Karpas-422 (cell line): Measurements from ENCODE around the gene CD302. TPM values are rescaled to one million over a fixed set of nuclear protein-coding genes. Genes with fewer than 3 reads are reported as not detected.
"Not testable (repeated sequence)": the region's sequence is repeated elsewhere in the genome, so short reads cannot be mapped to it uniquely, and the experiment has no call there.

Experiments used
- DNase-seq: peaks from one replicate; pipeline ENCODE4 v3.0.0-alpha.2; 2015
- H2AFZ ChIP-seq: fragments of 200-600 bp; sonication (generic); 2 replicates; pipeline ENCODE4 v1.6.1; 2014; ENCODE audit warnings: antibody characterized with exemption, low read length, mixed read lengths
- H3K27ac ChIP-seq: fragments of 200-600 bp; sonication (generic); 2 replicates; pipeline ENCODE4 v1.5.1; 2014; ENCODE audit warnings: mild to moderate bottlenecking, low read length, moderate library complexity
- H3K27me3 ChIP-seq: fragments of 200-600 bp; sonication (generic); 2 replicates; pipeline ENCODE4 v1.6.1; 2014; ENCODE audit warnings: low read length, mixed read lengths
- H3K36me3 ChIP-seq: fragments of 200-600 bp; sonication (generic); 2 replicates; pipeline ENCODE4 v1.6.1; 2014; ENCODE audit warnings: low read length, mixed read lengths; ENCODE audit not compliant: insufficient read depth
- H3K4me1 ChIP-seq: fragments of 200-600 bp; sonication (generic); 2 replicates; pipeline ENCODE4 v1.6.1; 2014; ENCODE audit warnings: mild to moderate bottlenecking, low read length, mixed read lengths
- H3K4me2 ChIP-seq: fragments of 200-600 bp; sonication (generic); 2 replicates; pipeline ENCODE4 v1.6.1; 2014; ENCODE audit warnings: low read length, low read depth, mild to moderate bottlenecking; ENCODE audit not compliant: poor library complexity, severe bottlenecking
- H3K4me3 ChIP-seq: fragments of 200-600 bp; sonication (generic); 2 replicates; pipeline ENCODE4 v1.5.1; 2014; ENCODE audit warnings: mild to moderate bottlenecking, antibody characterized with exemption, low read length, mixed read lengths
- H3K79me2 ChIP-seq: fragments of 200-600 bp; sonication (generic); 2 replicates; pipeline ENCODE4 v1.6.1; 2014; ENCODE audit warnings: mild to moderate bottlenecking, low read length, mixed read lengths
- H3K9ac ChIP-seq: fragments of 200-600 bp; sonication (generic); 2 replicates; pipeline ENCODE4 v1.6.0; 2014; ENCODE audit warnings: low read length
- H3K9me2 ChIP-seq: fragments of 200-600 bp; sonication (generic), shearing (Covaris generic); replicated peaks from 2 replicates; pipeline ENCODE4 v1.6.0; 2014; ENCODE audit warnings: mild to moderate bottlenecking, low read length, moderate library complexity; ENCODE audit not compliant: insufficient read depth
- H3K9me3 ChIP-seq: fragments of 300-700, 200-600 bp; sonication (generic); 2 replicates; pipeline ENCODE4 v1.6.1; 2014; ENCODE audit warnings: low read length, mixed read lengths
- H4K20me1 ChIP-seq: fragments of 200-600 bp; sonication (generic); 2 replicates; pipeline ENCODE4 v1.6.1; 2014; ENCODE audit warnings: mild to moderate bottlenecking, antibody characterized with exemption, low read length, low read depth; ENCODE audit not compliant: insufficient read depth
- total RNA-seq: library from RNA; depleted of rRNA; stranded (reverse); fragments of >200 nt; shearing (Covaris generic); gene quantifications from 2 replicates; pipeline ENCODE4 v1.2.3, GENCODE V29; 2014; ENCODE audit warnings: low replicate concordance

CD302 gene
- total RNA-seq, 1 experiment from 2014 or later: not detected

- H3K36me3 ChIP-seq: no peaks in the 10 kb centered on the region
- H3K27ac ChIP-seq: no peak overlapping the region
- H3K4me1 ChIP-seq: no peaks in the 10 kb centered on the region
- no peak overlapping the region for H2AFZ ChIP-seq
- no peaks in the 10 kb centered on the region for H3K27me3 ChIP-seq
- no peaks in the 10 kb centered on the region for H3K9me3 ChIP-seq
- no peak overlapping the region for H3K9ac ChIP-seq
- no peaks in the 10 kb centered on the region for H3K79me2 ChIP-seq
- H4K20me1 ChIP-seq: no peaks in the 10 kb centered on the region
- no peaks in the 10 kb centered on the region for H3K9me2 ChIP-seq
- no peak overlapping the region for H3K4me2 ChIP-seq
- no peak for DNase-seq
- no peak overlapping the region for H3K4me3 ChIP-seq
Measured at GRCh38 chr2:159790323-159790722, 7.7 kb downstream of the CD302 start.

- no peak for DNase-seq
- no peak overlapping the region for H3K4me2 ChIP-seq
- no peak overlapping the region for H3K27ac ChIP-seq
- no peak overlapping the region for H3K9ac ChIP-seq
- H3K9me3 ChIP-seq: no peaks in the 10 kb centered on the region
- H3K27me3 ChIP-seq: no peaks in the 10 kb centered on the region
- H3K79me2 ChIP-seq: no peaks in the 10 kb centered on the region
- H3K9me2 ChIP-seq: no peaks in the 10 kb centered on the region
- H3K4me3 ChIP-seq: no peak overlapping the region
- H3K4me1 ChIP-seq: peaks cover 6% of the 10 kb centered on the region
- no peaks in the 10 kb centered on the region for H4K20me1 ChIP-seq
- no peak overlapping the region for H2AFZ ChIP-seq
- H3K36me3 ChIP-seq: no peaks in the 10 kb centered on the region
Measured at GRCh38 chr2:159788253-159788652, 9.8 kb downstream of the CD302 start.

- not testable (repeated sequence) for DNase-seq, H2AFZ ChIP-seq, H3K4me3 ChIP-seq, H3K9me2 ChIP-seq, H3K9ac ChIP-seq, H3K36me3 ChIP-seq, H3K4me2 ChIP-seq, H3K27ac ChIP-seq, H3K9me3 ChIP-seq, H4K20me1 ChIP-seq, H3K27me3 ChIP-seq, H3K79me2 ChIP-seq, H3K4me1 ChIP-seq
Measured at GRCh38 chr2:159787647-159788046, 10.4 kb downstream of the CD302 start.

GRCh38 chr2:159786938-159787337 is 11.1 kb downstream of the CD302 start:
- H3K9ac ChIP-seq: no peak overlapping the region
- peaks cover 6% of the 10 kb centered on the region for H3K4me1 ChIP-seq
- H3K36me3 ChIP-seq: no peaks in the 10 kb centered on the region
- H3K4me3 ChIP-seq: no peak overlapping the region
- H3K27me3 ChIP-seq: no peaks in the 10 kb centered on the region
- no peaks in the 10 kb centered on the region for H3K9me3 ChIP-seq
- H3K4me2 ChIP-seq: no peak overlapping the region
- no peaks in the 10 kb centered on the region for H3K9me2 ChIP-seq
- H3K27ac ChIP-seq: no peak overlapping the region
- no peak overlapping the region for H2AFZ ChIP-seq
- H4K20me1 ChIP-seq: no peaks in the 10 kb centered on the region
- no peaks in the 10 kb centered on the region for H3K79me2 ChIP-seq
- no peak for DNase-seq

- DNase-seq: no peak
- H3K36me3 ChIP-seq: no peaks in the 10 kb centered on the region
- no peak overlapping the region for H3K4me2 ChIP-seq
- peaks cover 6% of the 10 kb centered on the region for H3K4me1 ChIP-seq
- no peak overlapping the region for H3K9ac ChIP-seq
- H4K20me1 ChIP-seq: no peaks in the 10 kb centered on the region
- no peaks in the 10 kb centered on the region for H3K27me3 ChIP-seq
- H3K9me2 ChIP-seq: no peaks in the 10 kb centered on the region
- H2AFZ ChIP-seq: no peak overlapping the region
- no peaks in the 10 kb centered on the region for H3K9me3 ChIP-seq
- H3K27ac ChIP-seq: no peak overlapping the region
- H3K4me3 ChIP-seq: no peak overlapping the region
- no peaks in the 10 kb centered on the region for H3K79me2 ChIP-seq
Measured at GRCh38 chr2:159785195-159785594, 12.8 kb downstream of the CD302 start.

GRCh38 chr2:159784744-159785143 is 13.3 kb downstream of the CD302 start:
- not testable (repeated sequence) for H3K9me2 ChIP-seq, H3K9me3 ChIP-seq, H3K4me1 ChIP-seq, H3K4me3 ChIP-seq, H3K9ac ChIP-seq, H3K4me2 ChIP-seq, H4K20me1 ChIP-seq, DNase-seq, H3K27me3 ChIP-seq, H3K27ac ChIP-seq, H2AFZ ChIP-seq, H3K79me2 ChIP-seq, H3K36me3 ChIP-seq

GRCh38 chr2:159783556-159783955 is 14.5 kb downstream of the CD302 start:
- H3K4me2 ChIP-seq: no peak overlapping the region
- no peak overlapping the region for H3K9ac ChIP-seq
- peaks cover 6% of the 10 kb centered on the region for H3K4me1 ChIP-seq
- no peaks in the 10 kb centered on the region for H3K36me3 ChIP-seq
- no peak for DNase-seq
- H3K79me2 ChIP-seq: no peaks in the 10 kb centered on the region
- H4K20me1 ChIP-seq: no peaks in the 10 kb centered on the region
- no peak overlapping the region for H3K27ac ChIP-seq
- H2AFZ ChIP-seq: no peak overlapping the region
- H3K4me3 ChIP-seq: no peak overlapping the region
- H3K27me3 ChIP-seq: no peaks in the 10 kb centered on the region
- no peaks in the 10 kb centered on the region for H3K9me3 ChIP-seq
- H3K9me2 ChIP-seq: no peaks in the 10 kb centered on the region

- Histone ChIP-seq H3K27me3 (no peaks in the 10 kb centered on the region), H3K4me3 (no peak overlapping the region), H4K20me1 (0 out of 2 replicates have a peak, but pooled peaks cover 3% of the 10 kb centered on the region), H3K4me2 (no peak overlapping the region), H3K9me3 (no peaks in the 10 kb centered on the region), H3K79me2 (no peaks in the 10 kb centered on the region), H3K27ac (no peak overlapping the region), H3K4me1 (no peaks in the 10 kb centered on the region), H3K9ac (no peak overlapping the region), H3K9me2 (no peaks in the 10 kb centered on the region), H2AFZ (no peak overlapping the region), H3K36me3 (peaks cover 7% of the 10 kb centered on the region)
- DNase-seq: no peak
Measured at GRCh38 chr2:159776321-159776720, 21.7 kb downstream of the CD302 start.

GRCh38 chr2:159775021-159775420 is 23.0 kb downstream of the CD302 start:
- Histone ChIP-seq H4K20me1 (0 out of 2 replicates have a peak, but pooled peaks cover 8% of the 10 kb centered on the region), H3K27me3 (no peaks in the 10 kb centered on the region)

More at GRCh38 chr2:159775021-159775420, 23.0 kb downstream of the CD302 start:
- Histone ChIP-seq H3K9ac (no peak overlapping the region), H3K9me2 (no peaks in the 10 kb centered on the region), H3K27ac (no peak overlapping the region), H3K36me3 (peaks cover 11% of the 10 kb centered on the region), H3K4me1 (no peaks in the 10 kb centered on the region), H3K79me2 (no peaks in the 10 kb centered on the region), H3K4me2 (no peak overlapping the region), H2AFZ (no peak overlapping the region), H3K4me3 (no peak overlapping the region), H3K9me3 (no peaks in the 10 kb centered on the region)
- DNase-seq: no peak
